HG02938 (cell line): ENCODE results near the gene NLE1.
"Not testable (repeated sequence)": the region's sequence is repeated elsewhere in the genome, so short reads cannot be mapped to it uniquely, and the experiment has no call there.

ENCODE experiments used
- ATAC-seq: cut with Tn5 transposase; IDR thresholded peaks from one replicate; pipeline ENCODE4 v1.9.1; 2021; ENCODE audit warnings: mild to moderate bottlenecking, moderate library complexity; ENCODE audit not compliant: unreplicated experiment

Gene NLE1

GRCh38 chr17:35129973-35130351 lies 12.1 kb downstream of the NLE1 start:
- ATAC-seq: no peak

GRCh38 chr17:35129154-35129972 lies 12.7 kb downstream of the NLE1 start:
- ATAC-seq: no peak

- ATAC-seq: no peak
Measured at GRCh38 chr17:35127751-35128514, 14.2 kb downstream of the NLE1 start.

- no peak for ATAC-seq
Measured at GRCh38 chr17:35121315-35121714, 20.8 kb downstream of the NLE1 start, which contains the start of gene FNDC8. FNDC8 (plus strand) TSS chr17:35121615; CDS start chr17:35121694, 79 bp downstream.

GRCh38 chr17:35119370-35120165 lies 22.5 kb downstream of the NLE1 start, which contains the start of gene RAD51D:
RAD51D (minus strand) TSS chr17:35119860; CDS start chr17:35119613, 247 bp downstream.
- ATAC-seq: peak; percentile 67

- ATAC-seq: no peak
Measured at GRCh38 chr17:35117984-35118383, 24.1 kb downstream of the NLE1 start.

GRCh38 chr17:35116845-35117244 lies 25.3 kb downstream of the NLE1 start:
- no peak for ATAC-seq

- not testable (repeated sequence) for ATAC-seq
Measured at GRCh38 chr17:35110791-35111190, 31.3 kb downstream of the NLE1 start.

- ATAC-seq: no peak
Measured at GRCh38 chr17:35104844-35105450, 37.2 kb downstream of the NLE1 start.

- ATAC-seq: no peak
Measured at GRCh38 chr17:35103271-35103670, 38.8 kb downstream of the NLE1 start.

- no peak for ATAC-seq
Measured at GRCh38 chr17:35101725-35102124, 40.4 kb downstream of the NLE1 start.

GRCh38 chr17:35101036-35101435 lies 41.1 kb downstream of the NLE1 start:
- ATAC-seq: no peak

- ATAC-seq: no peak
Measured at GRCh38 chr17:35099908-35100307, 42.2 kb downstream of the NLE1 start.

- ATAC-seq: no peak
Measured at GRCh38 chr17:35097776-35098175, 44.3 kb downstream of the NLE1 start.

GRCh38 chr17:35095741-35096140 lies 46.4 kb downstream of the NLE1 start:
- no peak for ATAC-seq

GRCh38 chr17:35094902-35095301 lies 47.2 kb downstream of the NLE1 start:
- no peak for ATAC-seq

- ATAC-seq: not testable (repeated sequence)
Measured at GRCh38 chr17:35090707-35091106, 51.4 kb downstream of the NLE1 start.

- ATAC-seq: peak; percentile 12
Measured at GRCh38 chr17:35089586-35090296, 52.4 kb downstream of the NLE1 start.

GRCh38 chr17:35088881-35089585 lies 53.1 kb downstream of the NLE1 start:
- ATAC-seq: peak; percentile 56
